ENCODE data around the gene MED29. TPM values are rescaled to one million over a fixed set of nuclear protein-coding genes. Genes with fewer than 3 reads are reported as not detected.

MED29 gene
- total and polyA plus RNA-seq, 2 of the 13 experiments (the other 11 are each of a cell fraction or from before 2014, with no cell fraction given) = 14.0 to 19.7 TPM

DNA sequence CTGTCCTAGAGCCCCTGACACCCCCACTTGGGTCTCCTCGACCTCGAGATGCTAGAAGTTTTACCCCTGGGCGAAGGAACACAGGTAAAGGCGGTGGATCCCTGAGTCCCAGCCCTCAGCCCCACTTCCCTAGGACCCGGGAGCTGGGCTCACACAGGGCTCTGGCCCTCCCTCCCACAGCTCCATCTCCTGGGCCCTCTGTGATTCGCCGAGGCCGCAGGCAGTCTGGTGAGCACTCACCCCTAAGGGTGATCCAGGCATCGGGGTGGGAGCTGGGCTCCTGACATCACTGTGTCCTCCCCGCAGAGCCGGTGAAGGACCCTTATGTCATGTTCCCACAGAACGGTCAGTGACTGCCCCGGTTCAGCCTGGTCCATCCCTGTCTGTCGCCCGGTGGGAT, 29.6 kb downstream of the MED29 start:
- H3K27ac ChIP-seq (ENCODE audit: extremely low read length, insufficient read depth, low read length) = no peak overlapping the region
- intact Hi-C loops (cut with micrococcal nuclease; ENCODE audit: unreplicated experiment) (no loop called here), in situ Hi-C loops (cut with HindIII; ENCODE audit: extremely low pct_ligation_motif_present, low pct_unique_long_range_greater_than_20kb) (no loop called here)
- no peak for FAIRE-seq
- POLR2A ChIA-PET = interaction anchor here (3.2 kb wide), 1 partner anchor 15 kb away, joined by 14 read pairs; the partner anchor contains the start of gene RPS16
- H3K36me3 ChIP-seq (replicated peaks in 1 of 2; ENCODE audit: control insufficient read depth in 1 of 2, insufficient read depth in 2 of 2, low read length in 2 of 2) = peaks cover 7 to 8% of the 10 kb centered on the region in 2 experiments; a peak in 4 of 5 replicates
- H3K4me3 ChIP-seq (replicated peaks in 1 of 3; ENCODE audit: insufficient read depth in 1 of 3, low read depth in 2 of 3, low read length in 3 of 3) = no peak overlapping the region
- no peaks in the 10 kb centered on the region for H3K9me3 ChIP-seq (ENCODE audit: low read length)
- H2AFZ ChIP-seq (ENCODE audit: low read length) = no peak overlapping the region
- 95% methylated on average over 7 of the region's 15 CpGs for WGBS (ENCODE audit: low lambda C conversion rate)
- H3K4me1 ChIP-seq (ENCODE audit: insufficient read depth, low read length) = peaks cover 13% of the 10 kb centered on the region; the same call in 1 of the 2 replicates
- DNase-seq (ENCODE audit: low spot score) = no peak
- H3K9ac ChIP-seq (ENCODE audit: insufficient read depth, low read depth, low read length) = no peak overlapping the region
- ATAC-seq = no peak
- no peaks in the 10 kb centered on the region for H4K20me1 ChIP-seq (ENCODE audit: insufficient read depth, low read length)
- no peaks in the 10 kb centered on the region for H3K79me2 ChIP-seq (ENCODE audit: insufficient read depth, low read length)
- BruUV-seq (replicated peaks) = no TSS peak
- no peak overlapping the region for H3K4me2 ChIP-seq (ENCODE audit: low read depth, low read length)
- CTCF ChIA-PET (ENCODE audit: low intra/inter-chr PET ratio, low total read pairs) = no interaction called here
- H3K27me3 ChIP-seq (ENCODE audit: control insufficient read depth in 1 of 2, insufficient read depth in 2 of 2, low read length in 2 of 2) = no peaks in the 10 kb centered on the region
- TF ChIP-seq BCL6 (CRISPR knock-in tag; IDR thresholded peaks at IDR 0.05) = no peak
- TF ChIP-seq, protein P1, sequence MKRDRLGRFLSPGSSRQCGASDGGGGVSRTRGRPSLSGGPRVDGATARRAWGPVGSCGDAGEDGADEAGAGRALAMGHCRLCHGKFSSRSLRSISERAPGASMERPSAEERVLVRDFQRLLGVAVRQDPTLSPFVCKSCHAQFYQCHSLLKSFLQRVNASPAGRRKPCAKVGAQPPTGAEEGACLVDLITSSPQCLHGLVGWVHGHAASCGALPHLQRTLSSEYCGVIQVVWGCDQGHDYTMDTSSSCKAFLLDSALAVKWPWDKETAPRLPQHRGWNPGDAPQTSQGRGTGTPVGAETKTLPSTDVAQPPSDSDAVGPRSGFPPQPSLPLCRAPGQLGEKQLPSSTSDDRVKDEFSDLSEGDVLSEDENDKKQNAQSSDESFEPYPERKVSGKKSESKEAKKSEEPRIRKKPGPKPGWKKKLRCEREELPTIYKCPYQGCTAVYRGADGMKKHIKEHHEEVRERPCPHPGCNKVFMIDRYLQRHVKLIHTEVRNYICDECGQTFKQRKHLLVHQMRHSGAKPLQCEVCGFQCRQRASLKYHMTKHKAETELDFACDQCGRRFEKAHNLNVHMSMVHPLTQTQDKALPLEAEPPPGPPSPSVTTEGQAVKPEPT (CRISPR knock-in tag; IDR thresholded peaks at IDR 0.05; ENCODE audit: low read depth) = no peak
- TF ChIP-seq, protein P2, sequence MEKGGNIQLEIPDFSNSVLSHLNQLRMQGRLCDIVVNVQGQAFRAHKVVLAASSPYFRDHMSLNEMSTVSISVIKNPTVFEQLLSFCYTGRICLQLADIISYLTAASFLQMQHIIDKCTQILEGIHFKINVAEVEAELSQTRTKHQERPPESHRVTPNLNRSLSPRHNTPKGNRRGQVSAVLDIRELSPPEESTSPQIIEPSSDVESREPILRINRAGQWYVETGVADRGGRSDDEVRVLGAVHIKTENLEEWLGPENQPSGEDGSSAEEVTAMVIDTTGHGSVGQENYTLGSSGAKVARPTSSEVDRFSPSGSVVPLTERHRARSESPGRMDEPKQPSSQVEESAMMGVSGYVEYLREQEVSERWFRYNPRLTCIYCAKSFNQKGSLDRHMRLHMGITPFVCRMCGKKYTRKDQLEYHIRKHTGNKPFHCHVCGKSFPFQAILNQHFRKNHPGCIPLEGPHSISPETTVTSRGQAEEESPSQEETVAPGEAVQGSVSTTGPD (CRISPR knock-in tag; IDR thresholded peaks at IDR 0.05) = no peak
- TF ChIP-seq ZSCAN20 (CRISPR knock-in tag; IDR thresholded peaks at IDR 0.05; ENCODE audit: borderline replicate concordance) = no peak
- TF ChIP-seq HDAC6 (IDR thresholded peaks at IDR 0.05; ENCODE audit: low read depth, low read length) = no peak
- no peak for TF ChIP-seq ZBTB8A (CRISPR knock-in tag; IDR thresholded peaks at IDR 0.05; ENCODE audit: borderline replicate concordance, low read depth)
- TF ChIP-seq HNRNPUL1 (IDR thresholded peaks at IDR 0.05; ENCODE audit: low read depth, low read length) = no peak
- TF ChIP-seq, protein P3, sequence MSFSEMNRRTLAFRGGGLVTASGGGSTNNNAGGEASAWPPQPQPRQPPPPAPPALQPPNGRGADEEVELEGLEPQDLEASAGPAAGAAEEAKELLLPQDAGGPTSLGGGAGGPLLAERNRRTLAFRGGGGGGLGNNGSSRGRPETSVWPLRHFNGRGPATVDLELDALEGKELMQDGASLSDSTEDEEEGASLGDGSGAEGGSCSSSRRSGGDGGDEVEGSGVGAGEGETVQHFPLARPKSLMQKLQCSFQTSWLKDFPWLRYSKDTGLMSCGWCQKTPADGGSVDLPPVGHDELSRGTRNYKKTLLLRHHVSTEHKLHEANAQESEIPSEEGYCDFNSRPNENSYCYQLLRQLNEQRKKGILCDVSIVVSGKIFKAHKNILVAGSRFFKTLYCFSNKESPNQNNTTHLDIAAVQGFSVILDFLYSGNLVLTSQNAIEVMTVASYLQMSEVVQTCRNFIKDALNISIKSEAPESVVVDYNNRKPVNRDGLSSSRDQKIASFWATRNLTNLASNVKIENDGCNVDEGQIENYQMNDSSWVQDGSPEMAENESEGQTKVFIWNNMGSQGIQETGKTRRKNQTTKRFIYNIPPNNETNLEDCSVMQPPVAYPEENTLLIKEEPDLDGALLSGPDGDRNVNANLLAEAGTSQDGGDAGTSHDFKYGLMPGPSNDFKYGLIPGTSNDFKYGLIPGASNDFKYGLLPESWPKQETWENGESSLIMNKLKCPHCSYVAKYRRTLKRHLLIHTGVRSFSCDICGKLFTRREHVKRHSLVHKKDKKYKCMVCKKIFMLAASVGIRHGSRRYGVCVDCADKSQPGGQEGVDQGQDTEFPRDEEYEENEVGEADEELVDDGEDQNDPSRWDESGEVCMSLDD (CRISPR knock-in tag; IDR thresholded peaks at IDR 0.05; ENCODE audit: borderline replicate concordance) = no peak
- TF ChIP-seq HDAC2 (CRISPR knock-in tag; IDR thresholded peaks at IDR 0.05) = no peak
- no peak for TF ChIP-seq HDAC1 (CRISPR knock-in tag; IDR thresholded peaks at IDR 0.05)
- no peak for TF ChIP-seq EED (CRISPR knock-in tag; IDR thresholded peaks at IDR 0.05)
- TF ChIP-seq GPN1 (CRISPR knock-in tag; IDR thresholded peaks at IDR 0.05; ENCODE audit: borderline replicate concordance) = no peak
- no peak for TF ChIP-seq HNF4G (IDR thresholded peaks at IDR 0.05; ENCODE audit: borderline replicate concordance, low read depth, low read length)
- no peak for TF ChIP-seq HNF4G (CRISPR knock-in tag; IDR thresholded peaks at IDR 0.05; ENCODE audit: borderline replicate concordance, low read depth)
- TF ChIP-seq ZMYM2 (CRISPR knock-in tag; IDR thresholded peaks at IDR 0.05) = no peak
- TF ChIP-seq, protein P4, sequence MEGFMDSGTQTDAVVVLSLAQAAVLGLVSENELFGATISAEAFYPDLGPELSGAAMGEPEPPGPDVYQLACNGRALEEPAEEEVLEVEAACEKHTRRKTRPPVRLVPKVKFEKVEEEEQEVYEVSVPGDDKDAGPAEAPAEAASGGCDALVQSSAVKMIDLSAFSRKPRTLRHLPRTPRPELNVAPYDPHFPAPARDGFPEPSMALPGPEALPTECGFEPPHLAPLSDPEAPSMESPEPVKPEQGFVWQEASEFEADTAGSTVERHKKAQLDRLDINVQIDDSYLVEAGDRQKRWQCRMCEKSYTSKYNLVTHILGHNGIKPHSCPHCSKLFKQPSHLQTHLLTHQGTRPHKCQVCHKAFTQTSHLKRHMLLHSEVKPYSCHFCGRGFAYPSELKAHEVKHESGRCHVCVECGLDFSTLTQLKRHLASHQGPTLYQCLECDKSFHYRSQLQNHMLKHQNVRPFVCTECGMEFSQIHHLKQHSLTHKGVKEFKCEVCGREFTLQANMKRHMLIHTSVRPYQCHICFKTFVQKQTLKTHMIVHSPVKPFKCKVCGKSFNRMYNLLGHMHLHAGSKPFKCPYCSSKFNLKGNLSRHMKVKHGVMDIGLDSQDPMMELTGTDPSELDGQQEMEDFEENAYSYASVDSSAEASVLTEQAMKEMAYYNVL (CRISPR knock-in tag; IDR thresholded peaks at IDR 0.05; ENCODE audit: borderline replicate concordance) = no peak
- no peak for TF ChIP-seq TEAD3 (CRISPR knock-in tag; optimal IDR thresholded peaks at IDR 0.05; ENCODE audit: borderline replicate concordance)

Measured in HepG2 (cell line).